GM19328 (cell line): ENCODE data around the gene FOXL2NB.

ENCODE experiments used
- ATAC-seq: cut with Tn5 transposase; IDR thresholded peaks from one replicate; pipeline ENCODE4 v1.9.1; 2021; ENCODE audit warnings: mild to moderate bottlenecking, moderate library complexity; ENCODE audit not compliant: unreplicated experiment

Gene FOXL2NB

GRCh38 chr3:138928727-138929372, 18.2 kb upstream of the FOXL2NB start:
- ATAC-seq: no peak

GRCh38 chr3:138933068-138933668, 13.8 kb upstream of the FOXL2NB start:
- ATAC-seq: no peak

DNA sequence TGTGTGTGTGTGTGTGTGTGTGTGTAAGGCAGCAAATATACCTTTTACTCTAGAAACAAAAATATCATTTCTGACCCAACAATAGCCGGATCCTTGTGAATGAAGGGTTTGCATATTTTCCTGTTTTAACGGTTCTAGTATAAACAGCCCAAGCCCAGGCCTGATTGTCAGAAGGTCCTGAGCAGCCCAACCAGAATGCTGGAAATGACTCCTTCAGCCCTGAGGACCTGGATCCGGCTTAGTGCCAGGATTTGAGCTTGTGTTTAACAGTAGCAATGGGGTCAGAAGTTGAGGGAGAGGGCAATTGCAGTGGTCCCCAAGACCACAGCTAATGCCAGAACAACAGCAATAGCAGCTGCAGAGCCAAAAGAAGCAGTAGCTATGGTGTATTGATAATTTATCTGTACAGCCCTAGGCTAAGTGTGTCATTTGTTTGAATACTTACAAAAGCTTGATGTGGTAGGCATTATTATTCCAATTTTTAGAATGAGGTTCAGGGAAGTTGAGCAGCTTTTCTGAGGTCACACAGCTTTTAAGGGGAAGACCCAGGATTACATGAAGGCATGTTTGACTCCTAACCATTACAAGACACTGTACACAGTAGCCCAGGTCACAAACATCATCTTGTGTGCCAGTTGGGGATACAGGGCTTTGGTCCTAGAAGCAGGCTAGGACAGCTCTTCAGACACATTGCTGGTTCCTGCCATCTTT, 12.9 kb upstream of the FOXL2NB start:
- no peak for ATAC-seq

DNA sequence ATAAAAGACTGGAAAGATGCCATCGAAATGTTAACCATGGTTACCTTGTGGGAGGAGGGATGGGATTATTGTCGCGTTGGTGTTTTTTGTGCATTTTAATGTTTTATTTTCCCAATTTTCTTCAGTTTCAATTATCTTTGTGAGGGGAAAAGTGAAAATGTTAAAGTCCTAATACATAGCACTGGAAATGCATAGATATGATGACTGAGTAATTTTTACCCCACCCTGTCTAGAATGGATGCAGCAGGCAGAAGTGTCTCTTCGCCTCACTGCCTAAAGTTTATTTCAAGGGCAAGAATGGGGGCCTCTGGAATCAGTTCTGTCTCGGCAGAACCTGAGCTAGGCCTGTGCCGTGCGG, 11.5 kb upstream of the FOXL2NB start:
- no peak for ATAC-seq

DNA sequence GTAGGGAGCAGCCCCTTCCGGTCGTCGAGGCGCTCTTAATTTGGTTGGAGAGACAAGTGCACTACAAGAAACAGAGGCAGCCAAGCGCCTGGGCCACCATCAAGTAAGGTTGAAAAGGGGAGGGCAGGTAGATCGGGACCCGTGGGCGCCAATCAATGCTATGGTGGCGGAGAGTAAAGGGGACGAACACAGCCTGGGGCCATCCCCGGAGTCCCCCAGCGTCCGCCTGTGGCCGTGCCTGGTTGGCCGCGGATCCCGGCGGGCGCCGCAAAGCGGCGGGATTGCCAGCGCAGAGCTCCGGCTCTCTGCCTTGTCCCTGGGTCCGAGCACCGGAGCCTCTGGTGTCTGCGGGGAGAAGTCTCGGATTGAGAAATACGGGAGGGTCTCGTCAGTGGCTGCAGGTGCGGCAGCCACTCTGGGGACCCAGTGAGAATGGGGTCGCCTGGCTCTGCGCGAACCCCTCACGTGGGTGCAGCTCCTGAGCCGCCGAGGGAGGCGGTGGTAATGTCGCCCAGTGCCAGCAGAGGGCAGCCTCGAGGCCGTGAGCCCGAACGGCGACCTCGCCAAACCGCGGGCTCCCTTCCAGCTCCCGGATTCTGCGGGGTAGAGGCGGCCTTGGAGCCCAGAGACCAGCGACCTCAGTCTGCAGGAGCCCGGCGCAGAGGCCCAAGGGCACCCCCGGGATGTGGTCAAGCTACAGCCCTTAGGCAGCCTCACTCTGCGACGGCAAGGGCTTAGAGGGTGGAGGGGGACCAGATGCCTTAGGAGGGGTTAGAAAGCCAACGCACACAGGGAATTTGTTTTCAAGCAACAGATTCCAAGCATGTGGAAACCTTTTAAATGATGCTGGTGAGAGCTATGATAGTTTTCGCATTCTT, 10.9 kb upstream of the FOXL2NB start:
- peak; percentile 76 for ATAC-seq

DNA sequence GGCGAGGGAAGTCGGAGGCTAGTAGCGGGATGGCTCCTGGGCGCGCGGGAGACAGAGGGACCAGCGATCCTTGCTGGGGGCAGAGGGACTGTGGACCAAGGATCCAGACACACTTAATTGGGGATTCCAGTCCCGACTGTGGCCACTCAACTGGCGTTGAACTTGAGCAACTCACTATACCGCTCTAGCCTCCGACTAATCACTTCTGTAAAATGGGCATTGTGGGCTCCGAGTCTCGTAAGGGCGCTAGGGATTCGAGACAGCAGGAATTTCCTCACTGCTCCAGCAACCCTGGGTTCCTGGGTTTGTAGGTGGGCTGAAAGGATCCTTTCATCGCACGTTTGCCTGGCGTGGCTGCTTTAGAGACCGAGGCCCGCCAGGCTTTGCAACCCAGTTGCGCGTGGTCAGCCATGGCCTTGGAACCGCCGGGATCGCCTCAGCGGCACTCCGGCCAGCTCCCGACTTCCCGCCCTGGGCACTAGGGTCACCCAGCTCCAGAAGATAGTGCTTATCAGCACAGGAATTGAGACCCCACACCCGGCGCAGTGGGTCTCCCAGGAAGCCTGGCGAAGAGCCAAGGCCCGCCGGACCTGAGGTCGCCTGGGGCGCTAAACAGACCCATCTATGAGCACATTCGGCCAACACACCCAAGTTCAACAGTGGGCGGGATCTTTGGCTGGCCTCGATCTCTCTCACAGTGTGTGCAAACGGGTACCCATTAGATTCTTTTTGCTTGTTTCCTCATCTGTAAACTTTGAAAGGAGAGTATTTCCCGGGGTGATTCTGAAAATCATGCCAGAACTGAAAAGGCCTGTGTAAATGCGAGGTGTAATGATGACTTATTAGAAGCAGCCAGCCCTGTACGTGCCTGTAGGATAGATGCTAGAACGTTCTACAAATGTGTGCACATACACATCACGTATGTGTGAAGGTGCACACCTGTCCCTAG, 10.0 kb upstream of the FOXL2NB start:
- ATAC-seq: no peak

- no peak for ATAC-seq
These were observed 9.3 kb upstream of the FOXL2NB start for GRCh38 chr3:138937690-138938055.

DNA sequence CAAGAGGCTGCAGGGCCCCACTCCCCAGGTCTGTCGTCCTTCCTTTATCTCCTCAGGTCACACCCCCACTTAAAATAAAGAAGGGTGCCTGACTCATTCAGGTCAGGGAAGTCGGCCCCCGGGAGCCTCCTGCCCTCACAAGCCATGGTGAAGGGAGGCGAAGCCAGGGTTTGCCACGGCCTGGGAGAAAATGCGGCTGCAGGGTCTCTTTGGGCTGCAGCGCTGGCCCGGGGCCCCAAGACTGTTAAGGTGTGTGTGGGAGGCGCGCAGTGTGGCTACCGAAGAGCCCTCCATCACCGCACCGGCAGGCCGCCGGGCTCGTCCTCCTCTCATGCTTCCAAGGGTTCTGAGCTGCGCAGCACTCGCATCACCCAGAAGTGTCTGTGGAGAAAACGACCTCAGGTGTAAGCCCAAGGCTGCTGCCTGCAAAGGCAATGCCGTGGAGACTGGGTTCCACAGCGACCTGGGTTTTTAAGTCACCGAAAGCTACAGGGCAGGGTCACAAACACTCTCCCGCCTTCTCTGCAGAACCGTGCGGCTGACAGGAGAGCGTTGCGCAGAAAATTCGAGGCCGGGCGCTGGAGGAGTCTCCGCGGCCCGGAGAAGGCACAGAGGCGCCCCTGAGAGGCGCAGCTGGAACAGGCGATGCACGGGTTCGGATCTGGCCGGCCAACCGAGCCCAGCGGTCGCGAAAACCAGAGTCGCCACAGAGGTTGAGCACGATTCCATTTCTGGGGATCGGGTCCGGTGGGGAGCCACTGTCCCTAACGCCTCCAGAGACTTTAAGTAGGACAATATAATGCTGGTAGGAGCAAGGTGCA, 8.8 kb upstream of the FOXL2NB start:
- ATAC-seq: no peak

DNA sequence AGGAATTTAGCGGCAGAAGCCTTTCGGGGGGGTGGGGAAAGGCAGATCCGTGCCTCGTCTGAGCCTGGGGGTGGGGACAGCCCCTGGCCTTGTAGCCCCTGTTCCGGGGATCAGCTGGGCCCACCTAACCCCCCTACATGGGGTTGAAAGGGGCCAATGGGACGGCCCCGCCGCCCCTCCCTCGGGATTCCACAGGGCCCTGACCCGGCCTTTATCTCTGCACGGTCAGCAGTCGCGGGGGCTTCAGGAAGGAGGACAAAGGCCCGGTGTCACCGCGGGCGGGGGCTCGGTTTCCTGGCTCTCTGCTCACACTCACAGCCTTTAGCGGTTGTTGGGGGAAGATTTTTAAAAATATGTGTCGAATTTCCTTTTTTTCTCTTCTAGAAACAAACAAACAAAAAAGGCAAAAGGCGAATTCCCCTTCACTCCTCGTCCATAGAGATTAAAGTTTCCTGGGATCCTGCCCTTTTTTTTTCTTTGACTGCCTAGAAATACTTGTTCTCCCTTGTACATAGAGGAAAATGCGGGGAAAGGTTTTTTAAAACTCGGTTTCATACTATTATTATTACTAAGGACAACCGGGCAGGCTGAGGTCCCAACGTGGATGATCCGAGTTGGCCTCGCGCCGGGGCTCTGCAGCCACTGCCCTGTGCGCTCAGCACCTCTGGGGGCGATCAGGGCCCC, 8.0 kb upstream of the FOXL2NB start:
- ATAC-seq: no peak

DNA sequence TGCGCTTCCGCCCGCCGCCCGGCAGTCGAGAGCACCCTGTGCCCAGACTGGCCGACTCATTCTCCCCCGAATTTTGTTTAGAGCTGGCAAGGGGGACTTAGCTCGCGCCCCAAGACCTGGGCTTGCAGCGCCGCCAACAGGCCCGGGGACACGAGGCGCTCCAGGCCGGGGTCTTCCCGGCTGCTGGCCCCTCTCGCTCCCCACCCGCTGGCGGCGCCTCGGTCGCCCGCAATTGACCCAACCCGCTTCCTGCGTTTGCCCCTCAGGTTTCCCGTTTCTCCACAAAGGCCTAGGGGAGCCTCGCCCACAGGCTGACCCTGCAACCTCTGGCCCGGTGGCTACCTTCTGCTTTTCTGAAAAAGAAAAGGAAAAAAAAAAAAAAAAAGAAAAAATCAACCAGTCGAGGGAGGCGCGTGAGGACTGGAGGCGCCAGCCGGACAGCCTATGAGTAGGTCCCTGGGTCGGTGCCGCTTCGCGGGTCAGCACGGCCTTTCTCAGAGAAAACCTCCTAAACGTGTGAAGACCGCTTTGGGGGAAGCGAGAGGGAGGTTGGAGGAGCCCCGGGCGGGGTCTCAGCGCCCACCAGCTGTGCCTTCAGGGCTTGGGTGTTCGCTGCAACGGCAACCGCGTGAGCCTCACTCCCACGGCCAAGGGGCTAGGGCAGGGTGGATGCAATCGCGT, 7.3 kb upstream of the FOXL2NB start:
- ATAC-seq: no peak

GRCh38 chr3:138940446-138940845, 6.6 kb upstream of the FOXL2NB start:
- ATAC-seq: no peak

DNA sequence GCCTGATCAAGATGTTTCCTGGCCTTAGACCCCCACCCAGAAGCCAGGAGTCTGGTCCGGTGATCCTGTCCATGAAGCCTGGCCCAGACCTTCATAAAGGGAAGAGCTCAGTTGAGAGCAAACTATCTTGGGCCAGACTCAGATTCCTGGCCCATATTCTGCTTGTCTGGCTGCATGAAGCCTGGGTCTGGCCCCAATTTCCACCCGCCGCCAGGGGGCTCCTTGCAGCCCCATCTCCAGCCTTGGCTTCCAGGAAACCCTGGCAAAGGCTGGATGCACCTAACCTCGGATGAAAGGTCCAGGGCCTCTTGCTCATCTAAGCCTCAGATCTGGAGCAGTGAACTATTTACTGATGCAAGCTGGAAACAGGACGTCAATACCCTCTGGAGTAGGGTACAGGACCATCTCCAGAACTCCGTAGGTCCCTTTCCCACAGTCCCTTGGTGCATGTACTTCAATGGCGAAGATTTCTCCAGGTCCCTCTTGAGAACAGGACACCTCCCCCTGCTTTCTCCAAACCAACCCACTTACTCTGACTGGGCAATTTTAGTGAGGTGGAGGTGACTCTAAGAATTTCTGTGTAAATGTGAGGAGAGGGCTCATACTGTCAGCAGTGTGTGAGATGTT, 5.6 kb upstream of the FOXL2NB start:
- no peak for ATAC-seq

DNA sequence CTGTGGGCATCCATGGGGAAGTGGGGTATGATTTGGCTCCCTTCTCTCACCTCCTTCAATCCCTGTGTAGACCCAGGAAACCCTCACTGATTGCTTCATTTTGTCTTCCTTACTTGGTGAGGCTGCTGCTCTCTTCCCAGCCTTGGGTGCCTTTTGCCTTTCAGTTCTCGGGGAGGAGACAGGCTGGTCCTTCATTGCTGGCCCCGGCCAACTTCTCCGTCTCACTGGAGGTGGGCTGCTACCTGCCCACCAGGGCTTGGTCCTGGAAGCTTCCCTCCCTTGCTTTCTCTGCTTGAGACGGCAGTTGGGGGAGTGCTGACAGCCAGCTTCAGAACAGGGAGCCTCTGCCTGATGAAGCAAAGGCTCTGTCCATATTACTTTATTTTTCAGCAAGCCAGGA, 4.7 kb upstream of the FOXL2NB start:
- no peak for ATAC-seq

DNA sequence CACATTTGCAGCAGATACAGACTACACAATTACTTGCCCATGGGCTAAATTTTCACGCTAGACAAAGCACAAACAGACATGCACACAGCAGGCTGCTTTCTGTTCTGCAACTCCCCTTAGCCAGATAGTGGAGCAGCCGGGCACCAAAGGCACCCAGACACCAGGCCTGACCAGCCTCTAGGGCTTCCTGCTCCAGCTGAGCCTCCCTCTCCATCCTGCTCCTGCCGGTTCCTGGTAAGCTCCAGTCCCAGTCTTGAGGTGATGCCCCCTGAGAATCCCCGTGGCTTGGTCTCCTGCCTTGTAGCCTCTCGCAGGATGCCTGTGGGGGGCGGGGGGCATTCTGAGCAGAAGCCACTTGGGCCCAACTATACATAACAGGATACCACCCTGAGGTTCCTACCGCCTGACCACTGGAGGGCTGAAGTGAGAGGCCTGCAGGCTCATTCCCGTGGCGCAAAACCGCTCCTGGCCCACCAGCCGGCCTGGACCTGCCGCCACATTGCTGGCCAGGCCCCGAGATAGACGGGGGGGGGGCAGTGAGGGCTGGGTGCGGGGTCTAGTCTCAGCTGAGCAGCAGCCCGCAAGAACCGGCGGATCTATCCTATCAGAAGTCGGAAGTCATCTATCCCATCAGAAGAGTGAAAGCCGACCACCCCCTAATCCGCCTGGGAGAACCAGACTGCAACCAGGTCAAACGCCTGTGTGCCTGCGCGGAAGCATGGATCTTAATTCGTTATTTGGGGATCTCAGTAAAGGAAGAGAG, 4.0 kb upstream of the FOXL2NB start:
- ATAC-seq: no peak

DNA sequence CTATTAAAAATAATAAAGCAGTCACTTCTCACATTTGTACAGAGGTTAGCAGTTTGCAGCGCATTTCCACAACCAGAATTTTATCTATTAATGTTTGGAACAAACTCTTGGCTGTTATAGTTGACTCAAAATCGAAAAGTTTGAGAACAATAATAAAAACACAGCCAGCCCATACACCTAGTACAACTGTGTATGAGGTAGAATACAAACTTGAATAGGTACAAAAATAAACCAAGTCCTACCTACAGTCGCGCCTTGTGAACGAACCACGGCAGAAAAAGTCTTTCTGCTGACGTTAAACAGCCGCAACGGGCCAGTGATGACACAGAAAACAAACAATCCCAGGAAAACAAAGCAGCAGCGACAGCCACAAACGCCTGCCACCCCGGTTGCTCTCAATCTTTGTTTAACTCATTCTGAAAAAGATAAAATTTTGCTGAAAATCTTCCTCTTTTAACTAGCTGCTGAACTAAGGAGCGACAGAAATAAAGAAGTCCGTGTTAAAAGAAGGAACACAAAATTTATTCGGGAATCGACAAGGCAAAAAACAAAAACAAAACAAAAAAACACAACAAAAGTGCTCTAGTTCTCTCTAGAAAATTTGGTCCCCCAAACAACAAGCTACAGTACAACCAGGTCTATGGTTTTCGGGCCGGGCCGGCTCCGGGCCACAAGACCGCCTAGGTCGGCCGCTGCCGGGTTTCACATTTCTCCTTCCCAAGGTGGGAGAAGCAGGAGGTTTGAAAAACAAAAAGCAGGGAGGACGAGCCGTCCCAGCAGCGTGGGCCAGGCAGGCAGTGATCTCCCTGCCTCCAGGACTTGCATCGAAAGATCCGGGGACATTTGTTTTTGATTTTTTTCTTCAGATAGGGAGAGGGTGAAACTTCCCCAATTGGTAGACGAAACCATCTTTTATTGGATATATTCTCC, 3.0 kb upstream of the FOXL2NB start:
- ATAC-seq: no peak

- ATAC-seq: no peak
These were observed 2.4 kb upstream of the FOXL2NB start for GRCh38 chr3:138944654-138944928.
